Pancreas (tissue), 10 donors: Measurements from ENCODE around the gene IGSF21. TPM values are rescaled to one million over a fixed set of nuclear protein-coding genes. Genes with fewer than 3 reads are reported as not detected.

Experiments used
- ATAC-seq, 4 donors: fragments of 200-7000 bp; cut with Tn5 transposase; one replicate each; pipeline versions ENCODE4 v1.8.0 to v1.9.1; 2020; ENCODE audit warnings: mild to moderate bottlenecking in 4 of 4, moderate library complexity in 4 of 4
- DNase-seq, 6 donors: peaks; one replicate each; pipeline ENCODE4 v3.0.0-alpha.2; 2020
- FAIRE-seq: peaks from 2 replicates; lab custom pipeline; 2012; peaks lifted over from hg19 to GRCh38; lab: Jason Lieb, UNC
- H3K27ac ChIP-seq, 4 donors: fragments of 200-600 bp; sonication (generic); 1 replicate in 3 of 4; 2 replicates in 1 of 4; pipeline versions ENCODE4 v1.5.0 to v1.8.0; 2020
- H3K27me3 ChIP-seq, 4 donors: fragments of 200-600 bp; one replicate each; pipeline ENCODE4 v1.8.0; 2021
- H3K36me3 ChIP-seq, 3 donors: fragments of 200-600 bp; sonication (generic) in 1 of 3; one replicate each; pipeline versions ENCODE4 v1.5.0 to v1.8.0; 2020 to 2021
- H3K4me1 ChIP-seq, 3 donors: fragments of 200-600 bp; one replicate each; pipeline ENCODE4 v1.8.0; 2021
- H3K4me3 ChIP-seq, 4 donors: fragments of 200-600 bp; sonication (generic) in 2 of 4; one replicate each; pipeline versions ENCODE4 v1.5.0 to v1.8.0; 2020 to 2021
- H3K9me3 ChIP-seq, 4 donors: fragments of 200-600 bp; one replicate each; pipeline ENCODE4 v1.8.0; 2021
- CTCF ChIP-seq, 4 donors: fragments of 200-600 bp; sonication (generic) in 3 of 4; IDR thresholded peaks; one replicate each; pipeline versions ENCODE4 v1.5.0 to v1.8.0; 2021; ENCODE audit warnings: antibody characterized with exemption in 4 of 4
- WGBS, 2 donors: extraction: QIAGEN DNeasy Blood & Tissue Kit; methylation state at CpG; one replicate each; pipeline ENCODE4 v1.1.7; 2013; 5-methylcytosine and 5-hydroxymethylcytosine counted together
- intact Hi-C, 3 donors: fragments of 100-400 bp; cut with DNase I; formaldehyde crosslinking; loops; one replicate each; pipeline versions ENCODE4 v1.11.1 to v1.14.2; 2022
- polyA plus RNA-seq, 2 donors: library from polyadenylated mRNA; stranded (reverse); fragments of 200-250 nt; gene quantifications; one replicate each; pipeline ENCODE4 v1.2.3, GENCODE V29; 2013
- total RNA-seq, 6 donors: library from RNA; stranded (reverse); fragmentation: NEBNext Ultra II Directional in 4 of 6; extraction: Animal tissue kit (Norgen Biotek cat#: 25700) in 4 of 6; gene quantifications; one replicate each; pipeline versions ENCODE4 v1.2.1 to v1.2.4, GENCODE V29; 2021 to 2023
- donor health status: healthy with polysubstance abuse.
- donor health status: DM: no; HTN: no; CAD: no; lungs with moderate emphysema.
- donor health status: DM: no; HTN: no; CAD: no.
- donor health status: control.
- donor health status: control.
- donor health status: Bipolar disorder and iron deficiency.
- donor health status: DM: yes; HTN: yes; CAD: no.
- donor health status: DM: no; HTN: no; CAD: no.
- donor health status: DM: no; HTN: no; CAD: no.
- donor health status: DM: yes; HTN: yes; CAD: no.

IGSF21 gene
- total and polyA plus RNA-seq, 8 donors = 0.28 to 1.3 (median 0.92) TPM; not detected in 1

GRCh38 chr1:18394563-18395156 lies 287.1 kb downstream of the IGSF21 start:
- Histone ChIP-seq H3K4me3 (no peak overlapping the region), H3K27ac (no peak overlapping the region), H3K36me3 (no peaks in the 10 kb centered on the region), H3K27me3 (no peaks in the 10 kb centered on the region), H3K4me1 (no peaks in the 10 kb centered on the region), H3K9me3 (no peaks in the 10 kb centered on the region)
- intact Hi-C loops = no loop called here
- ATAC-seq (no peak), DNase-seq (no peak), FAIRE-seq (no peak)
- WGBS, 2 donors = 81 to 89% methylated on average over 9 of the region's 9 CpGs
- no peak for TF ChIP-seq CTCF (IDR thresholded peaks at IDR 0.05)

- intact Hi-C loops = no loop called here
- Histone ChIP-seq H3K4me1 (no peaks in the 10 kb centered on the region), H3K36me3 (no peaks in the 10 kb centered on the region), H3K27ac (no peak overlapping the region), H3K9me3 (no peaks in the 10 kb centered on the region), H3K27me3 (no peaks in the 10 kb centered on the region), H3K4me3 (no peak overlapping the region)
- no peak for DNase-seq
- WGBS, 2 donors = 66 to 67% methylated on average over 7 of the region's 7 CpGs
- no peak for ATAC-seq
- no peak for TF ChIP-seq CTCF (IDR thresholded peaks at IDR 0.05)
- FAIRE-seq = no peak
These were observed 288.8 kb downstream of the IGSF21 start for GRCh38 chr1:18396247-18396980.

- ATAC-seq = no peak
- Histone ChIP-seq H3K36me3 (no peaks in the 10 kb centered on the region), H3K9me3 (no peaks in the 10 kb centered on the region), H3K27me3 (no peaks in the 10 kb centered on the region), H3K27ac (no peak overlapping the region), H3K4me3 (no peak overlapping the region), H3K4me1 (no peaks in the 10 kb centered on the region)
- no peak for TF ChIP-seq CTCF (IDR thresholded peaks at IDR 0.05)
- intact Hi-C loops = no loop called here
- WGBS, 2 donors = 88 to 92% methylated on average over 4 of the region's 4 CpGs
- no peak for FAIRE-seq
- DNase-seq = no peak
These were observed 290.0 kb downstream of the IGSF21 start for GRCh38 chr1:18397641-18398040.

- Histone ChIP-seq H3K4me3 (no peak overlapping the region), H3K27ac (no peak overlapping the region), H3K36me3 (no peaks in the 10 kb centered on the region), H3K4me1 (no peaks in the 10 kb centered on the region), H3K9me3 (no peaks in the 10 kb centered on the region), H3K27me3 (no peaks in the 10 kb centered on the region)
- ATAC-seq (no peak), FAIRE-seq (no peak), DNase-seq (no peak)
- no peak for TF ChIP-seq CTCF (IDR thresholded peaks at IDR 0.05)
- 30 to 36% methylated on average over 5 of the region's 5 CpGs for WGBS, 2 donors
- intact Hi-C loops = no loop called here
These were observed 291.4 kb downstream of the IGSF21 start for GRCh38 chr1:18398791-18399530.
